ENCODE measurements around the gene PABPN1L. TPM values are rescaled to one million over a fixed set of nuclear protein-coding genes. Genes with fewer than 3 reads are reported as not detected.

The PABPN1L gene
- total RNA-seq, 1 experiment from 2014 or later = not detected

DNA sequence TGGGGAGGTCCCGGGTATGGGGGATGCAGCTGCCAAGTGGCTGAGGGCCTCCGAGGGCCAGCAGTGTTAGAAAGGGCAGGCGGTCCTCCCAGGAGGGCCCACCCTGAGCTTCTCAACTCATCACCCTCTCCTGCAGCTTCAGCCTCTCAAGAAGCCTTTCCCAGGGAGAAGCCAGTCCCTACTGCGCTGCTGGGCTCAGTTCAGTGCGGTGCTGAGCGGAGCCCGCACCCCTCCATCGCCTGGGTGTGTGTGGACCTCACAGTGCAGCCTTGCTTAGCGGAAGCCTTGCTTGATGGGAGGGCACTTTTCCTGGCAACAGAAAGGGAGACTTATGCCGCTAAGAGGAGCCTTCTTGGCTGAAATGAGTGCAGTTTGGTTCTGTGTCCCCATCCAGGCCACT lies 51.2 kb downstream of the PABPN1L start:
- Histone ChIP-seq H4K5ac (ENCODE audit: insufficient read length, low read depth, low read length) (no peak overlapping the region), H3K79me1 (ENCODE audit: insufficient read depth, low read depth, low read length, poor library complexity, severe bottlenecking) (no peaks in the 10 kb centered on the region), H4K20me1 (ENCODE audit: control insufficient read depth, insufficient read depth, insufficient read length) (no peaks in the 10 kb centered on the region), H2AFZ (ENCODE audit: low read length) (no peak overlapping the region), H3K9ac (ENCODE audit: extremely low read depth, insufficient read length, low read length) (no peak overlapping the region), H2BK120ac (ENCODE audit: low read depth, low read length, poor library complexity, severe bottlenecking) (no peak overlapping the region), H4K91ac (ENCODE audit: insufficient read length, low read depth, low read length) (no peak overlapping the region), H2BK15ac (ENCODE audit: low read depth, low read length) (no peak overlapping the region), H3K27ac (ENCODE audit: insufficient read length, low read depth, low read length) (no peak overlapping the region), H2AK5ac (ENCODE audit: insufficient read length, low read length) (no peak overlapping the region), H4K8ac (replicated peaks; ENCODE audit: insufficient read length, low read depth, low read length) (no peak overlapping the region), H3K23ac (ENCODE audit: insufficient read length, low read depth, low read length) (no peak overlapping the region), H3K14ac (ENCODE audit: insufficient read depth, low read length) (no peak overlapping the region; the same call in 1 of the 2 replicates), H2BK20ac (ENCODE audit: low read depth, low read length, poor library complexity, severe bottlenecking) (no peak overlapping the region), H2BK12ac (ENCODE audit: insufficient read length, low read depth, low read length) (no peak overlapping the region), H3K56ac (ENCODE audit: insufficient read length, low read depth, low read length) (no peak overlapping the region), H3K4me1 (ENCODE audit: insufficient read depth, low read length) (no peaks in the 10 kb centered on the region), H3T11ph (ENCODE audit: low read length) (no peak overlapping the region), H3K27me3 (ENCODE audit: insufficient read depth, low read length) (no peaks in the 10 kb centered on the region), H3K9me3 (ENCODE audit: control insufficient read depth, low read depth, low read length) (no peaks in the 10 kb centered on the region), H3K4me2 (ENCODE audit: insufficient read depth, insufficient read length, low read length) (no peak overlapping the region), H2BK5ac (ENCODE audit: insufficient read length, low read length) (no peak overlapping the region), H3K23me2 (ENCODE audit: insufficient read length, low read depth, low read length, poor library complexity, severe bottlenecking) (peaks cover 7% of the 10 kb centered on the region), H3K18ac (ENCODE audit: insufficient read length, low read depth, low read length) (no peak overlapping the region), H3K4ac (ENCODE audit: low read depth, low read length) (no peak overlapping the region), H3K79me2 (ENCODE audit: insufficient read depth, low read length) (peaks cover 3% of the 10 kb centered on the region; the same call in 1 of the 2 replicates)
- Mint-ChIP-seq H3K36me3 (ENCODE audit: insufficient read depth in 1 of 3, low read depth in 3 of 3) (peaks cover 0 to 8% (median 1%) of the 10 kb centered on the region in 3 experiments; a peak in 4 of 7 replicates), H3K4me3 (no peak overlapping the region), H3K27me3 (ENCODE audit: low read depth) (no peaks in the 10 kb centered on the region; the same call in 1 of the 2 replicates), H3K27ac (no peak overlapping the region; a peak in 1 of 7 replicates), H3K9me3 (no peaks in the 10 kb centered on the region), H3K4me1 (peaks cover 4 to 7% of the 10 kb centered on the region in 2 experiments; a peak in 3 of 4 replicates)
- no peak for DNase-seq
- no CpG with 5 or more reads among the region's 10 CpGs for WGBS (ENCODE audit: extremely low coverage, insufficient read length, low lambda C conversion rate)
- TF ChIP-seq, protein P1, sequence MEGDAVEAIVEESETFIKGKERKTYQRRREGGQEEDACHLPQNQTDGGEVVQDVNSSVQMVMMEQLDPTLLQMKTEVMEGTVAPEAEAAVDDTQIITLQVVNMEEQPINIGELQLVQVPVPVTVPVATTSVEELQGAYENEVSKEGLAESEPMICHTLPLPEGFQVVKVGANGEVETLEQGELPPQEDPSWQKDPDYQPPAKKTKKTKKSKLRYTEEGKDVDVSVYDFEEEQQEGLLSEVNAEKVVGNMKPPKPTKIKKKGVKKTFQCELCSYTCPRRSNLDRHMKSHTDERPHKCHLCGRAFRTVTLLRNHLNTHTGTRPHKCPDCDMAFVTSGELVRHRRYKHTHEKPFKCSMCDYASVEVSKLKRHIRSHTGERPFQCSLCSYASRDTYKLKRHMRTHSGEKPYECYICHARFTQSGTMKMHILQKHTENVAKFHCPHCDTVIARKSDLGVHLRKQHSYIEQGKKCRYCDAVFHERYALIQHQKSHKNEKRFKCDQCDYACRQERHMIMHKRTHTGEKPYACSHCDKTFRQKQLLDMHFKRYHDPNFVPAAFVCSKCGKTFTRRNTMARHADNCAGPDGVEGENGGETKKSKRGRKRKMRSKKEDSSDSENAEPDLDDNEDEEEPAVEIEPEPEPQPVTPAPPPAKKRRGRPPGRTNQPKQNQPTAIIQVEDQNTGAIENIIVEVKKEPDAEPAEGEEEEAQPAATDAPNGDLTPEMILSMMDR (conservative IDR thresholded peaks at IDR 0.05) = no peak
